Activated CD4-positive, alpha-beta T cell treated with anti-CD3 and anti-CD28 coated beads for 4 hours (primary cell): ENCODE measurements around the gene SPATA18.
"Not testable (repeated sequence)": the region's sequence is repeated elsewhere in the genome, so short reads cannot be mapped to it uniquely, and the experiment has no call there.

Source experiments
- DNase-seq, 2 donors: peaks; one replicate each; pipeline ENCODE4 v3.0.0-alpha.2; 2020

The SPATA18 gene

DNA sequence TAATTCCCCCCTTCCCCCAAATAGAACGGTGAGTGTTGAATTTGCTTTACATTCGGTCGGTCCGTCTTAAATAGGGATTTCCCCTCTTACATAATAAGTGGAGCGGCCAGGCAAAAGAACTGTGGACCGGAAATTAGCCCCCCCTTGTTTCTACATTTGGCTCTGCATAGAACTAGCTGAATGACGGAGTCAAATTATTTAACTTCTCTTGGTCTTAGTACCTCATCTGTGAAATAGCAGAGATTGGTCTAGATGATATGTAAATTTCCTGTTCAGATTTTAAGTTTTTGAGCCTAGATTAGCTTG, 1.3 kb downstream of the SPATA18 start:
- no peak for DNase-seq

DNA sequence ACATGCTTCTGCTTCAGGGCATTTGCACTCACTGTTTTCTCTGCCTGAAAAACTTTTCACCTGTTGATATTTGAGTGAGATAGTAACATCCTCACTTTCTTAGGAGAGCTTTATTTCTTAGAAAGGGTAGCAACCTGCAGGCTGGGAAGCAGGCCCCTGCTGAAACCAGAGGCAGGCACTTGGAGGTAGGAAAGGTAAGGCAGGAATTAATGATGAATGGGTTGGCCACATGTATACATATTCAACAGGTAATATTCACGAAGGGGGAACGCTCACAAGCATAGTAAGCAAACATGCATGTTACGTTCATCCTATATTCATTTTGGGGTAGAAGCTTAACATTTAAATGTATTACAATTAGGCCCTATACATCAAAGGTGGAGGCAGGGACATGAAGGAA, 3.1 kb downstream of the SPATA18 start:
- no peak for DNase-seq

DNA sequence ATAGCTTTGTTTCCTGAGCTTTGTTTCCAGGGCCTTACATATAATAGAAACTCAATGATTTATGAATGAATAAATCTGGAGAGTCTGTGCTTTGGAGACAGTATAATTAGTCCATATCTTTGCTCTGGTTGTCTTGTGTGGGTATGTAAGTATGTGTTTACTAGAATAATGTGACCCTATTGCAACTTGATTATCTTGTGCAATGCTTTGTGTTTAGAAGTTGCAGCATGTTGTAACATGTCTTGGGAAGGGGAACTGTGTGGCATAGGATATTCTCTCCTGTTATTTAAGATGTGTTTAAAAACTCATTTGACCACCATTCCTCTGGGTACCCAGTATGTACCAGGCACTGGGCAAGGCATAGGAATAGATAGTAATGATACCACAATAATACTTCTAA, 6.1 kb downstream of the SPATA18 start:
- no peak for DNase-seq

DNA sequence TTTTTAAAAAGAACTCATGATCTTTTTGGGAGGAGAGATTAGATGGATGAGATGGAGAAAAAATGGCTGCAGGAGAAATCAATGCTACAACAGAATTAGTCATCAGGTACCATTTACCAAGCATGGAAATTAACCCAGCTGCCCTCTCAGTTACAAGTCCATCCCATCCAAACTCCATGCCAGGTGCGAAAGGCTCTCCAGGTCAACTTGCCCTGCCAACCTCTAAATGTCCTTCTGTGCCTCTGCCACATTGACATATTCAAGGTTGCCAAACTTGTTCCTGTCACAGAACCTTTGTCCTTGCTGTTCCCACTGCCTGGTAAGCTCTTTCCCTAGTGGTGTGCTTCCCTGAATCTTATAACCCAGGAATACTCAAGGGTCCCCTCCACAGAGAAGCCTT, 7.2 kb downstream of the SPATA18 start:
- no peak for DNase-seq

DNA sequence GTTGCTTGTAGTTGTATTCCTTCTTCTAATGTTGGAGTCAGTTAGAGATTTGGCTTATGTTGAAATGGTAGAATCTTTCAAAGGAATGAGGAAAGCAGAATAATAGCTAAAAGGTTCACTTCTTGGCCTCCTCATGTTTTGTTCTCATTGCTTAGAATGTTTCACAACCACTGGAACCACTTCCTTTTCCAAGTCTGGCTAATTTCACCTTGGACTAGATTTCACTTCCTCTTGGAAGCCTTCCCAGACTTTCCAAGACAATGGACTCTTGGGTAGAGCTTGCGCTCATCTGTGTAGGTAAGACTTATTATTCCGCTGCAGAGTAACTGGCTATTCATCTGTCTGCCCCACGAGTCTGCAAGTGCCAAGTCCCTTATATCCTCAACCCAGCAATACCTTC, 8.3 kb downstream of the SPATA18 start:
- no peak for DNase-seq

DNA sequence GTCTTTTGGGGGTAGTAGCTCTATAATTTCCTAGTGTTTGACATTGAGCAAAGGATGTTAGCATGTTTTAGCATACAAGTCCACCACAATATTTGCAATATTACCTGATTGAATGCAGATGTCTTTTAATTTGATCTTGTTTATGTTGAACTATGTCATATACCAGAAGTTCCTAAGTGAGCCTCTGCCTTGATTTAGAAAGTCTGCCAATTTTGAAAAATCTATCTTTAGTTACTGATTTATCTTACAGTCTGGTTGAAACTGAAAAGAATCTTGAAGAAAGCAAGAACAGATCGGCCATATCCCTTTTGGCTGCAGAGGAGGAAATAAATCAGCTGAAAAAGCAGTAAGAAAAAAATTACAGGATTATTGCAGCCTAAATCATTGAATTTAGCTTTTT, 18.5 kb downstream of the SPATA18 start:
- DNase-seq = no peak

DNA sequence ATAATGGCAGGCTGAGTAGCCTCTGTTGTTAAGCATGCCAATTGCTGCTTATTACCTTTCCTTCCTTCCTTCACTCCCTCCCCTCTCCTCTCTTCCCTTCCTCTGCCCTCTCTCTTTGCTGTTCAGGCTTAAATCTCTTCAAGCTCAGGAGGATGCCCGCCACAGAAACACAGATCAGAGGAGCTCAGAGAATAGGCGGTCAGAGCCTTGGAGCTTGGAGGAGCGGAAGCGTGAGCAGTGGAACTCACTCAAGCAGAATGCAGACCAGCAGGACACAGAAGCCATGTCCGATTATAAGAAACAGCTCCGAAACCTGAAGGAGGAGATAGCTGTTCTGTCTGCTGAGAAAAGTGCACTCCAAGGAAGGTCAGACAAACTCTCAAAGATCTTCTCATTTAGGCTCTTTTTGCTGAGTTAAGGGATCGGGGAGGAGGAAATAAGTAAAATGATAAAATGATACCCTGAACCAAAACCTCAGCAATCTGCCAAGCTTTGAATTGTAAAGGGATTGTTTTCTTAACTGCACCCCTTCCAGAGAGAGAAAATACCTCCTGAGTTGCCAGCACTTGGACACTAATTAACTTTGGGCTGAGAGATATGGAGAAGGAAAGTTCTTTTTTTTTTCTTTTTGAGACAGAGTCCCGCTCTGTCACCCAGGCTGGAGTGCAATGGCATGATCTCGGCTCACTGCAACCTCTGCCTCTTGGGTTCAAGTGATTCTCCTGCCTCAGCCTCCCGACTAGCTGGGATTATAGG, 20.9 kb downstream of the SPATA18 start:
- DNase-seq = no peak

DNA sequence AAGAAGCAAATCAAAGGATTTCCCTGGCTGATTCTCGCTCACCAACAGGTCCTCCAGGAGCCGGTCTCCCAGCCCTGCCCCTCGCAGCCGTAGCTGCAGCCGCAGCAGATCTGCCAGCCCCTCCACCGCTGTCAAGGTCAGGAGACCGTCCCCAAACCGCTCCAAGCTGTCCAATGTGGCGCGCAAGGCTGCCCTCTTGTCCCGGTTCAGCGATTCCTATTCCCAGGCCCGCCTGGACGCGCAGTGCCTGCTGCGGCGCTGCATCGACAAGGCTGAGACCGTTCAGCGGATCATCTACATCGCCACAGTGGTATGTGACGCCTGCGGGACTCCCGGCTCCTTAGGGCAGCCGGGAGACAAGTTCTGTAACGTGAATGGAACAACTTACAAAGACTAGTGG, 25.6 kb downstream of the SPATA18 start:
- no peak for DNase-seq

DNA sequence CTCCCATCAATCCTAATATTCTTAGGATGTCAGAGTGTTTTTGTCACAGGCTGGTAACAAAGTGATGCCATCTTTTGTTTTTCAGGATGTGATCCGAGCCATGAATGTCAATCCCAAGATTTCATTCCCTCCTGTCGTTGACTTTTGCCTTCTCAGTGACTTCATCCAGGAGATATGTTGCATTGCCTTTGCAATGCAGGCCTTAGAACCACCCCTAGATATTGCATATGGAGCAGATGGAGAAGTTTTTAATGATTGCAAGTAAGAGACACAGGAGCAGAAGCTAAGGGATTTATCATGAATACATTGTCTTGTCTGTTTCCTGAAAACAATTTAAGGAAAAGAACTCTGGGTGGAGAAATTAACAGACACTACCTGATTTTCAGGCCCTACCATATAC, 28.6 kb downstream of the SPATA18 start:
- DNase-seq = no peak

DNA sequence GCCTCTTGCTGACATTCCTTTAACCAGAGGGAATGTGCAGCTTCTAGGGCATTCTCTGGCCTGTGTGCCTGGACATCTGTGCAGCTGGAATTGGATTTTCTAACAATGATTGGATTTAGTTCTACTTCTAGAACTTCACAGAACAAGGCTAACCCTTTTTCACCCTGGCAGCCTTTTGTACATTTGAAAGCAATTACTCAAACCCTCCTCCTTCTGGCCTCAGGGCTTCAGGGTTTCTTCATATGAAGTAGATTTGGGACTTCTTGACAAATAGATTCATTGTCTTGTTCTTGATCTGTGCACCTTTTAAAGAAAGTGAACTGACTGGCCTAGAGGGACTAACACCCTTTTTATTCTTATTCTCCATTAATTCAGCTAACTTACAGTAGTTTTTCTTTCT, 30.1 kb downstream of the SPATA18 start:
- DNase-seq = no peak

DNA sequence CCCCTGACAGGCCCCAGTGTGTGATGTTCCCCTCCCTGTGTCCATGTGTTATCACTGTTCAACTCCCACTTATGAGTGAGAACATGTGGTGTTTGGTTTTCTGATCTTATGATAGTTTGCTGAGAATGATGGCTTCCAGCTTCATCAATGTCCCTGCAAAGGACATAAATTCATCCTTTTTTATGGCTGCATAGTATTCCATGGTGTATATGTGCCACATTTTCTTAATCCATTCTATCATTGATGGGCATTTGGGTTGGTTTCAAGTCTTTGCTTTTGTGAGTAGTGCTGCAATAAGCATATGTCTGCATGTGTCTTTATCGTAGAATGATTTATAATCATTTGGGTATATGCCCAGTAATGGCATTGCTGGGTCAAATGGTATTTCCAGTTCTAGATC, 35.3 kb downstream of the SPATA18 start:
- not testable (repeated sequence) for DNase-seq

DNA sequence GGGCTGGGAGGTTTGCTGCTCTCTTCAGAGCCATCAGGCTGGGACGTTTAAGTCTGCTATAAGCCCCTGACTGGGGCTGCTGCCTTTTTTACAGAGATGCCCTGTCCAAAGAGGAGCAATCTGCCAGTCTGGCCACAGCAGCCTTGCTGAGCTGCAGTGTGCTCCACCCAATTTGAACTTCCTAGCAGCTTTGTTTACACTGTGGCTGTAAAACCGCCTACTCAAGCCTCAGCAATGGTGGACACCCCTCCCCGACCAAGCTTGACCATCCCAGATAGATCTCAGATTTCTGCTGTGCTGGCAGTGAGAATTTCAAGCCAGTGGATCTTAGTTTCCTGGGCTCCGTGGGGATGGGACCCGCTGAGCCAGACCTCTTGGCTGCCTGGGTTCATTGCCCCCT, 40.7 kb downstream of the SPATA18 start:
- DNase-seq = no peak

DNA sequence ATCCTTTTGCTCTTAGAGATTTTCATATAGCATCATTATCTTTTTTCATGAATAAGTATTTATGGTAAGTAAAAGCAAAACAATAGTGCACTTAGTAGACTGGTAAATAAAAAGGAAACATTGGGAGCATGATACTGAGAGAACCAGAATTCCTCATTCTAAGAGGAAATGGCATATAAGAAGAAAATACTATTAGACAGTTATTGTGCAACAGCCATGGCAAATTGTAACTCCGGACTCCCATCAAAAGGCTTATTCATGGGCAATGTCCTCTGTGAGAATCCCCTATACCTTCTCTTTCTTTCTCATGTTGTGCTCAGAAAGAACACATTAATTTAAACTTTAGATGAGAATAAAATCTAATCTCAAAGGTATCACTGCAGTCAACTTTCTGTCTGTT, 42.4 kb downstream of the SPATA18 start:
- DNase-seq = no peak

DNA sequence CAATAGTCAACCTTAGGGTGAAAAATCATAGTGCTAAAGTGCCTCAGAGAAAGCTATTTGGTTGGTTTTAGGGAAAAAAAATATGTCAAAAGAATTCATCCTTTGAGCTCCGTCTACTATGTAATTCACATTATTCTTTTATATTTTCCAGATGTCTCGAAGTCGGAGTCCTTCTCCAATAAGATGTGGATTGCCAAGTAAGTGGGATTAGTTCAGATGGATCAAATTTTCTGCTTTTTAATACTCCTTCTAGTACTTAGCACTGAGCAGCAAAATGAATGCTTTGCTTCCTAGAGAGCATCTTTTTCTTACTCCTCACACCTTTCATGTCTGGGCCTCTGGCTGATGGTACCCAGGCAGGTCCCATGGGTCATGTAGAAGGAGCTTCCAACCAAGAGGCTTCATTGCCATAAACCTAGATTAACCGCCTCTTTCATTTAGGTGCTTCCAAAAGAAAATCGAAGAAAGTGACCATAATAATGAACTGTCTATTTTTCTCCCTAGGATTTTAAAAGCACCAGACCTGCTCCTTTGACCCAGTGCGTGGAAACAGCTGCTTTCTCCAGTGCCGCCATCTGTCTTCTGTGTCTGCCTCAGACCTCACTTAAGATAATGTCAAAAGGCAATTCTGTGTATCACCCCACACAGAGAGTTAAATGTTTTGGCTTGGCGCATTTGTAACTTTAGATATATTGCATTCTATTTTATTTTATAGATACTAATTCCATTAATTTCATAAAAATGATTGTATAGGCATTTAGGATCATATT, 43.5 kb downstream of the SPATA18 start:
- no peak for DNase-seq

DNA sequence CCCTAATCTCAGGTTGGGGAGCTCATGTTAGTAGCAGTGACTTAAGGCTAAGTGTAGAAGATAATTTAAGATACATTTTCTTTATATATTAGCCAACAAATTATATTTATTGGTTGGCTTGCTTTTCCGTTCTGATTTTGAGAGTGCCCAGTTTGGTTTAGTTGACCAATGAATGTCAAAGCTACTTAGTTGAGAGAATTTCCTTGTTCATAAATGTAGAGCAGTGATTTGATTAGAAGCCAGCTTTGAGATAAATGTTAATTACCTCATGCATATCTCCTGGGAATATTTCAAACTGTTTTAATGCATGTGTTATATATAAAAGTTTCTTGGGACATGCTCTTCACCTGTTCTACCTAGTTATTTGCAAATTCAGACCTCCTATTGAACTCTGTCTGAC, 44.3 kb downstream of the SPATA18 start:
- no peak for DNase-seq

DNA sequence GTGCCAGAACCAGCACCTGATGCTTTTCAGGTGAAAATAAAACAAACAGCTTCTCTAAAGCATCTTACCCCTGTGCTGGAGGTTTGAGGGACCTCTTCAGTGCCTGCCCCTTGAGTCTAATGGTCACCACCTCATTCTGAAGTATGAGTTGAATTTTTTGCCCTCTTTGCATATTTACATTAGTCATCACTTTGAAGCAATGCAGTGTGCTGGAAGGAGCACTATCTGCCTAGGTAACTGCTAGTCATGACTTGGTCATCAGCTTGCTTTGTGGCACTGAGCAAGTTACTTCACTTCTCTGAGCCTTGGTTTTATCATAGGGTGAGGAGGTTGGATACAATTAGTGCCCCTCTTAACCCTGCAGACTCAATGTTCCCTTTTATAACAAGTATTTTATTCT, 44.9 kb downstream of the SPATA18 start:
- DNase-seq = no peak

DNA sequence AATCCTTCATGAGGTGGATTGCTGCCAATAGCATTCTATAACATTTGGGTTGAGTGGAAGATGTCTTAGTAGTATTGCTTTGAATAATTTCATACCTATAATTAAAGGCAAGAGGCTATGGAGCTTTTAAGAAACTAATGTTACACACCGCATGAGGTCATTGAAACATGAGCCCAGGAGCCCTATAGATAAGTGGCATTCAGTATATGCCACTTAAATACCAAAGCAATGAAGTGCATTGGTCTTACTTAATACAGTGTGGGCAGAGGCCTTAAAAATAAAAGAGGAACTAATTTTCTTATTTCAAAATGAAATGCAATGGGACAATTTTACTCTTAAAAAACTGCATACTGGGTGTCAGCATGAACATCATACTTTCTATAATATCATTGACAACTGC, 47.5 kb downstream of the SPATA18 start:
- no peak for DNase-seq

DNA sequence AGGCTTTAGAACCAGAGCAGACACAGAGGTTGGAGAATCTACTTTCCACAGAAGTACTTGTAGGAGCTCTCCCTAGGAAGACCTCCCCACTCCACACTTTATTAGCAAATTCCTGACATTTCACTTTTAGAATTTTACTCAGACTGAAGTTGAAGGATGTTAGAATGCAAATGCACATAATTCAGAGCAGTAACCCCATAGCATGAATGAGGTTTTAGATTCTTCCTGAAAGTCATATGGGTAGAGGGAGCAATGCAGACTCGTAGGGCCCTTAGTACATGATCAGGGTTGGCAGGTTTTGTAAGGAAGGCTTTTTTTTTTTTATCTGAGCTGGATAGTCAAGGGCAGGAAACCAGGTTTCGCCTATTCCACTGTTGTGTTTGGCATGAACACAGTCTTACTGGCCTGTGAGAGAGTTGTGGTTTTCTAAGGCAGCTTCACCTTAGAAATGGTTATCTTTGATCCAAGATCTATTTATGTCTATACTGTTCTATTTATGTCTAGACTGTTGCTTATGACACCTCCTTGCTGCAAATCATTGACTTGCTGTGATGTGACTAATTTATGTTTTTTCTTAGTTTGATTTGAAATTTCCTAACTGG, 48.9 kb downstream of the SPATA18 start:
- DNase-seq = no peak

DNA sequence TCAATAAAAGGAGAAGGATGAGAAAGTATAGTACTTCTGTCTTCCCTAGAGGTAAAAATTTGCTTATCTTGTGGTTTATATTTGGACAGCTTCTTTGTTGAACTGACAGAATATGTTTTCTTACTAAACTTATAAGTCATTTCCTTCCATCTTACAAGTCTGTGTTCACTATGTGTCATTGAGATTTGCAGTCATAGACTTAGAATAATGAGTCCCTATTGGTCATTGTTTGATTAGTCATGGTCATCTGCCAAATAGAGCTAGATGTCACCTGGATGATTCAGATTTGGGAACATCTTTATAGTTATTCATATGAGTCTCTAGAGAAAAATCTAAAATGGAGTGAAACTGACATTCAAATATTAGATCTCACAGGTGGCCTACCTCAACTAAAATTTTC, 51.5 kb downstream of the SPATA18 start:
- no peak for DNase-seq

DNA sequence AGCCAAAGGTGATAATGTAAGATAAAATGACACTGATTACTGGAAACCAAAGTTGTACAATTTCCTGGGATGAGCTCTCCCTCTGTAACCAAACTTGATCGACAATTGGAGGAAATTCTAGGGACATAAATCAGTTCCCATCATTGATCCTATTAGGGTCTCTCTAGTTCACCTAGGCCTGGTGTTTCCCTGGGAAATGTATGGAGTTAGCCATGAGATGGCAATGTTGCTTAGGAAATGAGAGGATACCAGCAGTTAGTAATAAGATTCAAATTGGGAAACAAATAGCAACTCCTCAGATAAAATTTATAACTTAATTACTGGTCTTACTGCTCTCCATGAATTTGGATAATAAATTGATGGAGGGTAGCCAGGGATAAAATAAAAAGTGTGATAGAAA, 52.2 kb downstream of the SPATA18 start:
- DNase-seq = no peak

DNA sequence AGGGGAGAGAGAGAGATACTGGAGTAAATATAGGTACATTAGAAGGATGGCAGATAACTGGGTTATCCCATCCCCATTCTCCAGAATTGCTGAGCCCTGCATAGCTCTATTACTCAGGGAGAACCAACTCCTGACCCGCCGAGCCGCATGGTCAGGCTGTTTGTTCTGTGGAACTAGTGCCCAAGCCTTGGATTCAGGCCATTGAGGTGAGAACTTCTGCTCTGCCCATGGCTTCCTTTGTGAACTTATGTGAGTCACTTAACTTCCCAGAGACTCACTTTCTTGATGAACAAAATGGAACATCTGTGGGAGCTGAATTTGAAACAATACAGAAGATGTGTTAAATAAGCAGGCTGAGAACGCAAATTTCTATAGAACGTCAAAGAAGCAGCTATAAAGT, 54.2 kb downstream of the SPATA18 start:
- DNase-seq = no peak

DNA sequence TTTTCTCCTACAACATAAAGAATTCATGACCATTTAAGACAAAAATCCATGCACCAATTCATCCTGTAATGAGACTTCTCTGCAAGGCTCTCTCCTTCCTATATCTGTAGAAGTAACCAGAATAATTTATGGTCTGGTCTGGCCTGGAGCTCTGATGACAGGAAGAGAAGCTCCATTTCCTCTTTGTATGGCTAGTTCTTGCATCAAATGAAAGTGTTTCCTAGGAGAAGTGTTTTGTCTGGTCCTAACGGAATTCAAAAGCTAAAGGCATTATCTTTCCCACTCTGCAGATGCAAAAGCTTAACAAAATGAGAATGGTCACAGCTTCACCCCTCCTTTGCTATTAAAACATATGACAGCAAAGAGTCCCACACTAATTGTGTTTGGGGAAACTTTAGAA, 55.1 kb downstream of the SPATA18 start:
- DNase-seq = no peak

DNA sequence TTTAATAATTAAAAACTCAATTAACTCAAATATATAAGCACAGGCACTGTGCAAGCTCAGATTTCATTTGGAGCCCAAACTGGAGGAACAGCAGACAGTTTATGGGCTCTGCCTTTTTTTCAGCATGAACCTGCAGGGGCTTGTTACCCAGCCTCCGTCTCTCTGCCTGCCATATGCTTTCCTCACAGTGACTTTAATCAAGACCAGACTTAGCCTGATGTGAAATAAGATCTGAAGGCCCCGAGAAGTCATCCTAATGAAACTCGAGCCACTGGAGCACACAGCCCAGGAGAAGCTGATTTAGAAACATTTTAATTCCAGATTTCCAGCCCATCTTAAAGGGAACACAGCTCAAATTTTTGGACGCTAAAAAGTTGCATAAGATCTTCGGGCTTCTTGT, 55.6 kb downstream of the SPATA18 start:
- no peak for DNase-seq

DNA sequence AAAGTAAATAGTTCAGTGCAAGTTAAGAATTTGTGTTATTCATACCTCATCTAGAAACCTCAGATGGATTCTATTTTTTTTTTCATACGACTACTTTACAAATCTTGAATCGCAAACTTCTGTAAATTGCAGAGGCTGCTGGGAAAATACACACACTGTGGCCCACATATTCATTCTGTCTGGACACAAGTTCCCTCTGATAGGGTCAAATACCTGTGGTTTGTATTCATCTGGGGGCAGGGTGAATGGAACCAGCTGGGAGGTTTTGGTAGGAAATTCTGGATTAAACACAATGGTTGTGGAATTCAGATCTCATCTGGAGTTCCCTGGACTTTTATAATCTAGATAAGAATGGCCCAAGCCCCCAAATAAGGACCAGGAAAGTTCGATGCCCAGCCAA, 56.2 kb downstream of the SPATA18 start:
- DNase-seq = no peak

DNA sequence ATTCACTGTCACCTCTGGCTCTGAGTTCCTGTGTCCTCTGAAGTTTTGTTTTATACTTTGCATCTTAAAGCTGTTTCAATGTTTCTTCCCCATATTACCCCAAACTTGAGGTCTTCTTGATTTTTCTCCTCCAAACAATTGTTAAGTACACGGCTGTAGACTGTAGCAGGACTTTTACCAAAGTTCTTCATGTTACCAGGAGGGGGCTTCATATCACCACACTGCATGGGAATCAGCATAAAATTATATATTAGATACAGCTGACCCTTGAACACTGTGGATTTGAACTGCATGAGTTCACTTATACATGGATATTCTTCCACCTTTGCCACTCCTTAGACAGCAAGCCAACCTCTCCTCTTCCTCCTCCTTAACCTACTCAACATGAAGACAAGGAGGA, 56.6 kb downstream of the SPATA18 start:
- DNase-seq = no peak
